ENCODE measurements around the gene AOPEP.

GRCh38 chr9:94801681-94802080, 75.2 kb downstream of the AOPEP start:
- no peak for TF ChIP-seq POLR2A (IDR thresholded peaks at IDR 0.05; ENCODE audit: low read depth)
- TF ChIP-seq, protein P1, sequence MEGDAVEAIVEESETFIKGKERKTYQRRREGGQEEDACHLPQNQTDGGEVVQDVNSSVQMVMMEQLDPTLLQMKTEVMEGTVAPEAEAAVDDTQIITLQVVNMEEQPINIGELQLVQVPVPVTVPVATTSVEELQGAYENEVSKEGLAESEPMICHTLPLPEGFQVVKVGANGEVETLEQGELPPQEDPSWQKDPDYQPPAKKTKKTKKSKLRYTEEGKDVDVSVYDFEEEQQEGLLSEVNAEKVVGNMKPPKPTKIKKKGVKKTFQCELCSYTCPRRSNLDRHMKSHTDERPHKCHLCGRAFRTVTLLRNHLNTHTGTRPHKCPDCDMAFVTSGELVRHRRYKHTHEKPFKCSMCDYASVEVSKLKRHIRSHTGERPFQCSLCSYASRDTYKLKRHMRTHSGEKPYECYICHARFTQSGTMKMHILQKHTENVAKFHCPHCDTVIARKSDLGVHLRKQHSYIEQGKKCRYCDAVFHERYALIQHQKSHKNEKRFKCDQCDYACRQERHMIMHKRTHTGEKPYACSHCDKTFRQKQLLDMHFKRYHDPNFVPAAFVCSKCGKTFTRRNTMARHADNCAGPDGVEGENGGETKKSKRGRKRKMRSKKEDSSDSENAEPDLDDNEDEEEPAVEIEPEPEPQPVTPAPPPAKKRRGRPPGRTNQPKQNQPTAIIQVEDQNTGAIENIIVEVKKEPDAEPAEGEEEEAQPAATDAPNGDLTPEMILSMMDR (IDR thresholded peaks at IDR 0.05) = no peak
- TF ChIP-seq POLR2AphosphoS5 (IDR thresholded peaks at IDR 0.05) = no peak
- no peak for TF ChIP-seq EP300 (IDR thresholded peaks at IDR 0.05)

All from esophagus muscularis mucosa (tissue), 4 donors.